SK-MEL-5 (cell line): ENCODE data around the gene GABRR3. TPM values are rescaled to one million over a fixed set of nuclear protein-coding genes. Genes with fewer than 3 reads are reported as not detected.

ENCODE experiments used
- DNase-seq: peaks from one replicate; pipeline ENCODE4 v3.0.0-alpha.2; 2016; ENCODE audit warnings: low read depth, low spot score
- in situ Hi-C: cut with HindIII; loops from 2 replicates; pipeline ENCODE4 v1.10.0; 2016; ENCODE audit warnings: low sequenced_read_pairs, high pct_unique_total_duplicates, low pct_unique_long_range_greater_than_20kb
- total RNA-seq: library from RNA; depleted of rRNA; stranded (reverse); fragments of >200 nt; shearing (Covaris generic); gene quantifications from 2 replicates; pipeline ENCODE4 v1.2.3, GENCODE V29; 2014

GABRR3 gene
- total RNA-seq, 1 experiment from 2014 or later = not detected

DNA sequence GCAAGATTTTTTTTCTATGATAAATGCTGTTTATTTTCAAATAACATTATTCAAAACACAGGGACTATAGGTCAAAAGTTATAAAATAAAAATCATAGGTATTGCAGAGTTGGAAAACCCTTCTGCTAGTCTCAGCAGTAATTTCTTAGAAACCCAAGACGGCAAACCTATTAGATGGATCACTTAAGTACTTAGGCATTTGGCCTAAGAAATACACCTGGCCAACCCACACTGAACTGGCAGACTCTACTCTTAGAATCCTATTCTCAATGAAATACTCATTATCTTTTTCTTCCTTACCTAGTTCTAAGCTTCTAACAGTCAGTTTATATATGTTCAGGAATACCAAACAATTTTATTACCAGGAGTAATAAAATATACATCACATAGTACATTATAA lies 32.4 kb downstream of the GABRR3 start:
- no peak for DNase-seq
- in situ Hi-C loops = loop anchor here (25.0 kb wide), 1 partner anchor 215 kb away; no protein-coding TSS in a partner anchor

- DNase-seq = no peak
- in situ Hi-C loops = loop anchor here (25.0 kb wide), 1 partner anchor 213 kb away; no protein-coding TSS in a partner anchor
Observed at GRCh38 chr3:97999994-98000393, 35.1 kb downstream of the GABRR3 start.

DNA sequence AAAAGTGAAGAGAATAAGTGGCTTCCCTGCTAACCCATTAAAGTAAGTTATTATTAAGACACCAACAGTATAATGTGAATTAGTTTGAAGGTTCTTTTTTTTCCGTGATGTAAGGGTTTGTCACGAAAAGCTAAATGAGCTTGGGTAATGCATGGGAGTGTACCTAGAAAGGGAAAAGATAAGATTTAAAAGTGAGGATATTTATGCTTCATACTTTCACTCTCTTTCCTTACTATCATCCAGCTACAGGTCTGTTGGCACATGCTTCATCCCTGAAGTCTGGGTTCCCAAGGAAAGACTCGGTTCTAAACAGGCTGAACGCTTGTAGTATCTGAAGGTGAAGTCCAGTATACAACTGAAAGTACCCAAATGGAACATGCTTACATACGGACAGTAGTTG lies 36.0 kb downstream of the GABRR3 start:
- in situ Hi-C loops = no loop called here
- no peak for DNase-seq

DNA sequence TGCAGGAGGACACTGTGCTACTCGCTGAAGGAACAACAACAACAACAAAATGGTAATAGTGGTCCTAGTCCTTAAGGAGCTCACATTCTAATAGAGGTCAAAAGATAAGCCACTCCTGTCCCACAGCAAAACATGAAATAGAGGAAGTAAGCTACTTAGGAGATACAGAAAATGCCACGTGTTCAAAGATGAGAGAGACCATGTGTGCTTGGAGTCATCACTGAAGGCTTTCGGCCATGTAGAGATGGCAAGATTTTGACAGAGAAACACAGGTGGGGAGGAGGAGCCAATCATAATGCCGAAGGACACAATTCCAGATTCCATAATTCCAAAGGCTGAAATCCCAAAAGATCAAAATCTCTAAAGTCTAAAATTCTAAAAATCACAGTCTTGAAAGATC lies 38.1 kb downstream of the GABRR3 start:
- no peak for DNase-seq
- in situ Hi-C loops = no loop called here

DNA sequence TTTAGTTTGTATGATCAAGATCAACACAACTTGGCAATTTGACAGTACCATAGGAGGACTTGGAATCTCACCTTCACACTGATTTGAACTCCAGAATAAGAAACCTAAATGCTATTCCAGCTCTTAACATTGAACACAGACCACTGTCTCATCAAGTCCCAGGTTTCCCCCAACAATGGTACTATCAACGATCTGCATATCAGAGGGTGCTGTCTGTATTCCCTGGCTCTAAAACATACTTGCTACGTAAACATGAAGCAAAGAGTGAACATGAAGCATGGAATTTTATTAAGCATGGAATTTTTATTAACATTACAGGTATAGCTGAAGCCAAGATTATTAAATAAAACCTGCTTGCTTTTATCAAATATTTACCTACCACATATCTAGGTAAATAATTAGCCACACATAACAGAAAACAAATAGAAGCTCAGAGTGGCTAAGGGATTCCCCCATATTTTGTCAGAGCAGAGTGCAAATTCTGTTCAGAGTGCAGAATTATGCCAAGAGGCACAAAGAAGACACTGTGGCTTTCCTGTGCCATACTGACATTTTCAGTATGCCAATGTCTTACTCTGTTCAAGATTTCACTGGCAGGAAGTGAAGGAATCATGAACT lies 40.7 kb downstream of the GABRR3 start:
- DNase-seq = no peak
- in situ Hi-C loops = no loop called here

DNA sequence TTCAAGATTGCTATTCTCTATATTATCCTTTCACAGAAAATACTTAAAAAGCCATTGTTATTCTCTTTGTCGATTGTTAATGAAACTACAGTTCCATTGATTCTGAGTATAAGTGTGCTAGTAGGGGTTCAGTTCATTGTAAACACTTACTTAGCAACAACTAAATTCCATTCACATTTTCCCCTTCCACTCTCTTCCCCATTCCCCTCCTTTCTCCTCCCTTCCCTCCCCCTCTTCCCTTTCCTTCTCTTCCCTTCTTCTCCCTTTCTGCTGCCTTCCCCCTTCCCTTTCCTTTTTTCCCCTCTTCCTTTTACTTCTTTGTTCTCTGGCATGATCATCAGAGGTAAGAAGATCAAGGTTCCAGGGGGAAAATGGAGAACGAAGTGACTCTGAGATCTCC lies 41.6 kb downstream of the GABRR3 start:
- no peak for DNase-seq
- in situ Hi-C loops = no loop called here

- in situ Hi-C loops = no loop called here
- no peak for DNase-seq
Observed at GRCh38 chr3:97992547-97993173, 42.5 kb downstream of the GABRR3 start.

DNA sequence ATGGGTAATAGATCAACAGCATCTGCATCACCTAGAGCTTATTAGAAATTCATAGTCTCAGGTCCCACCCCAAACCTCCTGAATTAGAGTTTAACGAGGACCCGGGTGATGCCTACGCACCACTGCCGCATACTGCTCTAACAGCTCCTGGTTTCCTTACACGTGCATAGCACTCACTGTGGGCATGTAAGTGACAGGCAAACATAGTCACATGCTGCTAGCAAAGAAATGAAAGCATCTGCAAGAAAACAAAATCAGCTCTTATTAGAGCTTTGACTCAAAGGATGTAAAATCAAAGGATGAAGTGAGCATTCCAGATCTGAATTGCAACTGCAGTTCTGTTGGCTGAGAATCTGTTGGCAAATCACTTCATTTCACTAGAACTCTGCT lies 43.8 kb downstream of the GABRR3 start:
- no peak for DNase-seq
- in situ Hi-C loops = no loop called here

GRCh38 chr3:97990624-97991292 lies 44.4 kb downstream of the GABRR3 start:
- in situ Hi-C loops = no loop called here
- no peak for DNase-seq

GRCh38 chr3:97988784-97989568 lies 46.1 kb downstream of the GABRR3 start:
- no peak for DNase-seq
- in situ Hi-C loops = no loop called here

- DNase-seq = no peak
- in situ Hi-C loops = no loop called here
Observed at GRCh38 chr3:97987306-97987705, 47.8 kb downstream of the GABRR3 start.

DNA sequence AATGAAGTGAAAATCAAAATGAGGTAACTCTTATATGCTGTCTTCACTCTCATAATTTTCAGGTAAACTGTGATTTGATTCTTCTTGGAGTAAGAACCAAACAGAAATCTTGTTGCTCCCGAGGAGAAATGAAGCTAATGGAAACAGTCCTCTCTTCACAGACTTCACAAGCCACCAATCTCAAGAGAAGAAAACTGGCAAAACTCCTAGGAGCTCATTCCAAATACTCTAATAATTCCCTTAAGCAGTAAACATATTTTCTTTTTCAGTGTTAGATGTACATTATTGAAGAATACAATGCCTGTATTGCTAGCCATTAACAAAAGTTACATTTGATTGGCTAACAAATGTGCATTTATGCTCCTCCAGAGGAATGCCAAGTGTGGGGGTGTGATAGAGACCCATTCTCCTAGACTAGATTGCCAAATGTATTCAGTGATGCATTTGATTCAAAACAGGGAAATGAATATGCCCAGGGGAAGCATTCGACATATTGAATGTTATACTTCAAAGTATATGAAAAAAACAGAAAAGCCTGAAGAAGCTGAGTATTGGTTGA lies 51.1 kb downstream of the GABRR3 start:
- in situ Hi-C loops = no loop called here
- DNase-seq = peak; percentile 95

GRCh38 chr3:97981886-97982285 lies 53.2 kb downstream of the GABRR3 start:
- peak; percentile 33 for DNase-seq
- in situ Hi-C loops = no loop called here

- DNase-seq = no peak
- in situ Hi-C loops = no loop called here
Observed at GRCh38 chr3:97979610-97980009, 55.5 kb downstream of the GABRR3 start.

GRCh38 chr3:97975466-97975865 lies 59.6 kb downstream of the GABRR3 start:
- in situ Hi-C loops = no loop called here
- DNase-seq = no peak

DNA sequence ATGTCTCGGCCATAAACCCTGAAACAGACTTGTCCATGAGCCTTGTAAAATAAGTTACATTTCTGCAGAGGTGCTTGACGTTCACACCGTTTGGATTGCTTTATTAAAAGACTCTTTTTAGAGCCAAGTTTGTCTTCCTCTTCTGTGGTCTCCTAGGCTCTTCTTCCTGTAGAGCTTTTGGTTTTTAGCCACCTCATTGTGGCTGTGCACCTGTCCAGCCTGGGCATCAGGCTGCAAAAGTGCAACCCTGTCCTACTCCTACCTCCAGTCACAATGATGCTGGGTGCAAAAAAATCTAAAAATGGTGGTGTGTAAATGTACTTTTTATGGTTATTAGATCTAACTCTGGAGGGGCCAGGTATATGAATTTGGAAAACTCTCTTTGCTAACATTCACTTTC lies 60.1 kb downstream of the GABRR3 start:
- DNase-seq = no peak
- in situ Hi-C loops = no loop called here

GRCh38 chr3:97972976-97973375 lies 62.1 kb downstream of the GABRR3 start:
- in situ Hi-C loops = no loop called here

More at GRCh38 chr3:97972976-97973375, 62.1 kb downstream of the GABRR3 start:
- DNase-seq = no peak
